IMR-90 (cell line): ENCODE measurements around the gene MGA. TPM values are rescaled to one million over a fixed set of nuclear protein-coding genes. Genes with fewer than 3 reads are reported as not detected.

Experiments used
- ATAC-seq: fragments of 200-7000 bp; cut with Tn5 transposase; 2 replicates; pipeline ENCODE4 v1.9.1; 2020; ENCODE audit warnings: low read depth, mild to moderate bottlenecking, moderate library complexity
- BruUV-seq: library from RNA; stranded (reverse); fragments of 400-500 nt; replicated peaks from 2 replicates; lab custom pipeline; 2021; lab: Mats Ljungman, UMichigan
- CTCF ChIA-PET: fragments of 300-600 bp; formaldehyde crosslinking; extraction: SDS; loops from one replicate; lab custom pipeline; 2021; ENCODE audit warnings: antibody characterized with exemption; lab: Yijun Ruan, JAX
- POLR2A ChIA-PET: fragments of 300-600 bp; sonication (Branson Sonifier 250); formaldehyde crosslinking; loops from one replicate; lab custom pipeline; 2022; ENCODE audit warnings: antibody characterized with exemption; ENCODE audit not compliant: unreplicated experiment; lab: Charles Lee
- DNase-seq: peaks from one replicate; pipeline ENCODE4 v3.0.0; 2013
- H2AFZ ChIP-seq: replicated peaks from 2 replicates; pipeline ENCODE3; 2013; ENCODE audit warnings: low read length, mild to moderate bottlenecking; ENCODE audit not compliant: poor library complexity
- H2AK5ac ChIP-seq: 2 replicates; pipeline ENCODE4 v1.6.1; 2013; ENCODE audit warnings: low read depth, low read length, inconsistent platforms
- H2AK9ac ChIP-seq: replicated peaks from 2 replicates; pipeline ENCODE3; 2013; ENCODE audit warnings: mild to moderate bottlenecking, low read depth, low read length, moderate library complexity; ENCODE audit not compliant: poor library complexity
- H2BK120ac ChIP-seq: 2 replicates; pipeline ENCODE4 v1.6.1; 2013; ENCODE audit warnings: low read depth, low read length, inconsistent platforms
- H2BK15ac ChIP-seq: 3 replicates; pipeline ENCODE4 v1.6.1; 2013; ENCODE audit warnings: low read depth, low read length, inconsistent platforms
- H2BK20ac ChIP-seq: 2 replicates; pipeline ENCODE4 v1.6.1; 2013; ENCODE audit warnings: low read depth, mild to moderate bottlenecking, inconsistent platforms, low read length, moderate library complexity
- H2BK5ac ChIP-seq: 2 replicates; pipeline ENCODE4 v1.6.1; 2013; ENCODE audit warnings: mild to moderate bottlenecking, low read depth, low read length, inconsistent platforms; ENCODE audit not compliant: poor library complexity, severe bottlenecking
- H3K14ac ChIP-seq: replicated peaks from 2 replicates; pipeline ENCODE4 v1.6.1; 2013; ENCODE audit warnings: low read depth, low read length, inconsistent platforms
- H3K18ac ChIP-seq: 2 replicates; pipeline ENCODE4 v1.6.1; 2013; ENCODE audit warnings: low read depth, low read length, control low read depth
- H3K23ac ChIP-seq: 2 replicates; pipeline ENCODE4 v1.6.1; 2013; ENCODE audit warnings: low read depth, low read length, inconsistent platforms
- H3K27ac ChIP-seq: 2 replicates; pipeline ENCODE4 v1.5.1; 2013; ENCODE audit warnings: mild to moderate bottlenecking, control low read depth, low read length; ENCODE audit not compliant: insufficient read depth
- H3K27me3 ChIP-seq: 2 replicates; pipeline ENCODE4 v1.6.1; 2013; ENCODE audit warnings: low read length; ENCODE audit not compliant: control insufficient read depth, insufficient read depth
- H3K36me3 ChIP-seq: 2 replicates; pipeline ENCODE4 v1.6.1; 2013; ENCODE audit warnings: low read length, mixed read lengths; ENCODE audit not compliant: control insufficient read depth, insufficient read depth
- H3K4ac ChIP-seq: 2 replicates; pipeline ENCODE4 v1.6.1; 2013; ENCODE audit warnings: low read depth, low read length, inconsistent platforms
- H3K4me1 ChIP-seq: 2 replicates; pipeline ENCODE4 v1.6.1; 2013; ENCODE audit warnings: low read length, mixed read lengths; ENCODE audit not compliant: control insufficient read depth, insufficient read depth
- H3K4me2 ChIP-seq: 2 replicates; pipeline ENCODE4 v1.6.1; 2013; ENCODE audit warnings: low read depth, mild to moderate bottlenecking, control low read depth, low read length, moderate library complexity
- H3K4me3 ChIP-seq: 2 replicates; pipeline ENCODE4 v1.5.1; 2013; ENCODE audit warnings: low read depth, mild to moderate bottlenecking, control low read depth, low read length, moderate library complexity; ENCODE audit not compliant: insufficient read depth
- H3K56ac ChIP-seq: 2 replicates; pipeline ENCODE4 v1.6.1; 2013; ENCODE audit warnings: low read length, inconsistent platforms; ENCODE audit not compliant: insufficient read depth; ENCODE audit errors: extremely low read depth
- H3K79me1 ChIP-seq, 2 experiments: 2 replicates each; pipeline ENCODE4 v1.6.1; 2013; ENCODE audit warnings: low read length in 2 of 2, inconsistent platforms in 1 of 2, low read depth in 1 of 2
- H3K9ac ChIP-seq: 2 replicates; pipeline ENCODE4 v1.6.1; 2013; ENCODE audit warnings: low read depth, low read length, control low read depth
- H3K9me1 ChIP-seq: 2 replicates; pipeline ENCODE4 v1.6.1; 2013; ENCODE audit warnings: low read length, inconsistent platforms; ENCODE audit not compliant: insufficient read depth
- H3K9me3 ChIP-seq: 2 replicates; pipeline ENCODE4 v1.6.1; 2013; ENCODE audit warnings: low read length; ENCODE audit not compliant: control insufficient read depth, insufficient read depth
- H4K20me1 ChIP-seq: 2 replicates; pipeline ENCODE4 v1.6.1; 2013; ENCODE audit warnings: low read length, inconsistent platforms; ENCODE audit not compliant: insufficient read depth
- H4K5ac ChIP-seq: 2 replicates; pipeline ENCODE4 v1.6.1; 2013; ENCODE audit warnings: mild to moderate bottlenecking, low read depth, low read length, control low read depth
- H4K8ac ChIP-seq, 2 experiments: 2 replicates each; pipeline ENCODE4 v1.6.1; 2013; ENCODE audit warnings: low read depth in 2 of 2, low read length in 2 of 2, control low read depth in 1 of 2, inconsistent platforms in 1 of 2
- H4K91ac ChIP-seq: 2 replicates; pipeline ENCODE4 v1.6.1; 2013; ENCODE audit warnings: low read depth, low read length, inconsistent platforms; ENCODE audit not compliant: insufficient read depth
- FOS ChIP-seq: fragments of 150-350 bp; IDR thresholded peaks from 2 replicates; pipeline ENCODE4 v1.6.1; 2016; ENCODE audit warnings: low read depth, low read length
- NFE2L2 ChIP-seq: fragments of 150-350 bp; IDR thresholded peaks from 2 replicates; pipeline ENCODE4 v1.6.1; 2016; ENCODE audit warnings: low read depth, mild to moderate bottlenecking, low read length
- POLR2A ChIP-seq: IDR thresholded peaks from 2 replicates; pipeline ENCODE4 v1.6.1; 2012; ENCODE audit warnings: mild to moderate bottlenecking, low read depth, low read length
- RAD21 ChIP-seq: IDR thresholded peaks from 2 replicates; pipeline ENCODE4 v1.6.1; 2012; ENCODE audit warnings: low read length, improper control_type of control experiment
- RCOR1 ChIP-seq: IDR thresholded peaks from 2 replicates; pipeline ENCODE4 v1.6.1; 2012; ENCODE audit warnings: mild to moderate bottlenecking, low read length, improper control_type of control experiment; ENCODE audit not compliant: insufficient replicate concordance
- RFX5 ChIP-seq: IDR thresholded peaks from 2 replicates; pipeline ENCODE4 v1.8.0; 2012; ENCODE audit warnings: low read depth, mild to moderate bottlenecking, low read length, moderate library complexity
- SMC3 ChIP-seq: fragments of 150-350 bp; IDR thresholded peaks from 2 replicates; pipeline ENCODE4 v1.6.1; 2016; ENCODE audit warnings: low read depth, mild to moderate bottlenecking, antibody characterized with exemption, low read length, moderate library complexity
- WGBS, 2 experiments: methylation state at CpG; one replicate each; pipeline versions ENCODE4 v1.1.5 to v1.1.7; 2013; ENCODE audit warnings: missing lambda C conversion rate in 2 of 2; ENCODE audit not compliant: insufficient read length in 1 of 2; ENCODE audit errors: extremely low coverage in 2 of 2; 5-methylcytosine and 5-hydroxymethylcytosine counted together
- dilution Hi-C: fragments of 300-500 bp; cut with HindIII; formaldehyde crosslinking; loops from one replicate; pipeline ENCODE4 v1.14.3; 2018; ENCODE audit warnings: low sequenced_read_pairs; ENCODE audit not compliant: unreplicated experiment
- in situ Hi-C: fragments of 300-500 bp; cut with MboI; formaldehyde crosslinking; loops from 3 replicates; pipeline ENCODE4 v1.14.3; 2019; ENCODE audit warnings: low sequenced_read_pairs, inconsistent platforms, mixed read lengths
- intact Hi-C: fragments of 100-400 bp; cut with micrococcal nuclease; formaldehyde crosslinking; loops from 2 replicates; pipeline ENCODE4 v1.10.0; 2022
- polyA plus RNA-seq, 3 experiments: library from polyadenylated mRNA; depleted of rRNA; stranded (reverse); fragments of >200 nt; gene quantifications; 2 replicates each; pipeline ENCODE4 v1.2.3, GENCODE V29; 2012; ENCODE audit warnings: low replicate concordance in 1 of 3
- total RNA-seq: library from RNA; depleted of rRNA; stranded (reverse); fragments of >200 nt; gene quantifications from 2 replicates; pipeline ENCODE4 v1.2.3, GENCODE V29; 2012
- TF ChIP-seq, protein P1 (sequence below): fragments of 150-350 bp; IDR thresholded peaks from 2 replicates; pipeline ENCODE4 v1.6.1; 2017; ENCODE audit warnings: mild to moderate bottlenecking, antibody characterized with exemption, low read length, low read depth

MGA gene
- total and polyA plus RNA-seq, 2 of the 4 experiments (the other 2 are of a cell fraction), result 3.2 to 38.0 TPM

DNA sequence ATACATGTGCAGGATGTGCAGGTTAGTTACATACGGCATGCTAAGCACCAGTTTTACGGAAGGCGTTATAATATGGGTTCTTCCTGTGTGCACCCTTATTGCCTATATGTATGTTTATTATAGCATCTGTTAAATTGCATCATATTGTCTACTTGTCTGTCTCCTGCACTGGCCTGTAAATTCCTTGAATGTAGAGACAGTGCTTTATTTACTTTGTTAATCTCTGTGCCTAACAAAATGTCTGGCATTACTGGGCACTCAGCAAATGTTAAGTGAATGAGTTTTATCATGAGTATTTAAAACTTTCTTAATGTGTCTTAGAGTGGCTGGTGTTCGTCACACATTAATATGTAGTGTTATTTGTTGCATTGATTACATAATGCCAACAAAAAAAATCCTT lies 23.8 kb downstream of the MGA start:
- no TSS peak for BruUV-seq
- no peak overlapping the region for H3K56ac ChIP-seq
- no peaks in the 10 kb centered on the region for H3K27me3 ChIP-seq
- in situ Hi-C loops (no loop called here), intact Hi-C loops (no loop called here), dilution Hi-C loops (no loop called here)
- DNase-seq, result no peak
- H3K79me1 ChIP-seq, result peaks cover 14 to 74% of the 10 kb centered on the region in 2 experiments
- no peak overlapping the region for H2AFZ ChIP-seq
- no CpG with 5 or more reads among the region's 4 CpGs for WGBS, 2 experiments
- no peak overlapping the region for H2BK20ac ChIP-seq
- peaks cover 4% of the 10 kb centered on the region for H3K4me1 ChIP-seq
- no peak for ATAC-seq
- H3K23ac ChIP-seq, result no peak overlapping the region
- peaks cover 3% of the 10 kb centered on the region for H3K9me1 ChIP-seq
- H3K9ac ChIP-seq, result no peak overlapping the region
- H3K4me2 ChIP-seq, result no peak overlapping the region
- H3K36me3 ChIP-seq, result no peaks in the 10 kb centered on the region
- ChIA-PET CTCF (no interaction called here), POLR2A (no interaction called here)
- H2BK120ac ChIP-seq, result no peak overlapping the region
- no peak overlapping the region for H3K27ac ChIP-seq
- no peak overlapping the region for H2AK5ac ChIP-seq
- no peak overlapping the region for H2BK15ac ChIP-seq
- no peak for TF ChIP-seq RCOR1
- no peak for TF ChIP-seq POLR2A
- TF ChIP-seq NFE2L2, result no peak
- TF ChIP-seq SMC3, result no peak
- TF ChIP-seq RFX5, result no peak
- TF ChIP-seq, protein P1, sequence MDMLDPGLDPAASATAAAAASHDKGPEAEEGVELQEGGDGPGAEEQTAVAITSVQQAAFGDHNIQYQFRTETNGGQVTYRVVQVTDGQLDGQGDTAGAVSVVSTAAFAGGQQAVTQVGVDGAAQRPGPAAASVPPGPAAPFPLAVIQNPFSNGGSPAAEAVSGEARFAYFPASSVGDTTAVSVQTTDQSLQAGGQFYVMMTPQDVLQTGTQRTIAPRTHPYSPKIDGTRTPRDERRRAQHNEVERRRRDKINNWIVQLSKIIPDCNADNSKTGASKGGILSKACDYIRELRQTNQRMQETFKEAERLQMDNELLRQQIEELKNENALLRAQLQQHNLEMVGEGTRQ, result no peak
- no peak for TF ChIP-seq FOS
- TF ChIP-seq RAD21, result no peak
- H4K5ac ChIP-seq, result no peak overlapping the region
- H3K4me3 ChIP-seq, result no peak overlapping the region
- H2AK9ac ChIP-seq, result no peak overlapping the region
- no peak overlapping the region for H4K91ac ChIP-seq
- no peak overlapping the region for H3K4ac ChIP-seq
- no peak overlapping the region for H3K14ac ChIP-seq
- no peak overlapping the region for H2BK5ac ChIP-seq
- no peak overlapping the region for H3K18ac ChIP-seq
- H4K8ac ChIP-seq, result no peak overlapping the region
- peaks cover 2% of the 10 kb centered on the region; the same call in 1 of the 2 replicates for H3K9me3 ChIP-seq
- H4K20me1 ChIP-seq, result peaks cover 50% of the 10 kb centered on the region
